Fibroblast of the conjunctiva (primary cell): Measurements from ENCODE around the gene RAI1.

Experiments
- DNase-seq: peaks from one replicate; pipeline ENCODE4 v3.0.0-alpha.2; 2010; ENCODE audit warnings: low read depth

Gene RAI1

GRCh38 chr17:17698869-17699351, 17.7 kb downstream of the RAI1 start:
- DNase-seq: no peak

DNA sequence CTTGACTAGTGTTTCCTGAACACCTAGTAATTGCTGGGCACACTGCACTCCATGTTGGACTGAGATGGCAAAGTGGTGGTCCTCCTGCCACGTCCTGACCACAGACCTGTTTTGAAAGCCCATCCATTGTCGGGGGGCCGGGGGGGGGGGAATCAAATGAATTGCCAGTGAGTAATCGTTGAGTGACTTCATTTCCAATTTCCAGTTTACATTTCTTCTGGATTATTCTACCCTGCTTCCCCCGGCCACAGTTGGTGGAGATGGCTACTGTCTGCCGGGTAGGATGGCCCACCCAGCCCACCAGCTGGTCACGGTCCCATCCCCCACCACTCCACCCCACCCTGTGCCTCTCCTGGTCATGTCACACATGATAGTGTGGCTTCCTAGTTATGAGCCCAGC, 18.2 kb downstream of the RAI1 start:
- DNase-seq: no peak

DNA sequence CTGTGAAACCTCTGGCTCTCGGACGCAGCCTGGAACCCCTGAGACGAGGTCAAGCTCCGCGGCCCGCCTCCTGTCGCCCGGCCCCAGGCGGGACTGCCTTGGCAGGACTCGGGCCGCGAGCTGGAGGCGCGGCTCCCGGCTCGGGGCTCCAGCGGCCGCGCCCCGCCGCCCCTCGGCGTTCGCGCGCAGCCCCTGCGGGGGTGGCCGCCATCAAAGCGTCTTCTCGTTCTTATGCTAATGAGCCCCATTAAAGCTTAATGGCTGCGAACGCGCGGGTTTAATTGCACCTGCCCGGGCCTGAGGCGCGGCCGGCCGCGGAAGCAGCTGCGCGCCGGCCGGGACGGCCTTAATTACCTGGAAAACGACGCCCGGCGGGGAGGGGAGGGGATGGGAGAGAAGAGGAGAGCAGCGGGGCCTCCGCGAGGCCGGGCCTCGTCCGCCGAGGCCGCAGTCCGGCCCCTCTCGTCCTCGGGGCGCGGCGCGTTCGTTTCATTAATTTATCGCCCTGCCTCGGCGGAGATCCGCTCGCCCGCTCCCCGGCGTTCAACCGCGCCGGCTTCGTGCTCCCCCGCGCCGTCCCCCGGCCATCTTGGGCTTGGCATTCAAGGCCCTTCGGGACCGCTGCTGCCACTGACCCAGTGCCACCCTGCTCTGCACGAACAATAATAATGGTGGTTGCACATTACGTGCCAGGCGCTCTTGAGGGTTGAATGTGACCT, 19.2 kb downstream of the RAI1 start:
- no peak for DNase-seq

DNA sequence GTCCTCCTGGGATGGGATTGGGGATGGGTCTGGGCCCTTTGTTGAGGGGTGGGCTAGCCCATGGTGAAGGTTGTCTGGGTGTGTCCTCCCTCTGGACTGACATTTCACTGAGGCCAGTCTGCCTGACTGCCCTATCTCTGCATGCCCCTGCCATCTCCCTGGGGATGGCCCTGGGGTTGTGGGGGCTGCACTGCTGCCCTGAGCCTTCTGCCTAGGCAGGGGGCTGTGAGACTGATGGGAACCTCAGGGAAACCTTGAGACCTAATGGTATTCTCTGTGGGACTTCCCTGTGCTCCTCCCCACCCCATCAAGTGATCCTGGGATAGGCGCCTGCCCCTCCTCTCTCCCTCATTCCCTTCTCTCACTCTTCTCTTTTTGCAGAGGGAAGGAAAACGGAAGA, 19.9 kb downstream of the RAI1 start:
- DNase-seq: no peak

GRCh38 chr17:17701658-17702057, 20.4 kb downstream of the RAI1 start:
- DNase-seq: no peak

DNA sequence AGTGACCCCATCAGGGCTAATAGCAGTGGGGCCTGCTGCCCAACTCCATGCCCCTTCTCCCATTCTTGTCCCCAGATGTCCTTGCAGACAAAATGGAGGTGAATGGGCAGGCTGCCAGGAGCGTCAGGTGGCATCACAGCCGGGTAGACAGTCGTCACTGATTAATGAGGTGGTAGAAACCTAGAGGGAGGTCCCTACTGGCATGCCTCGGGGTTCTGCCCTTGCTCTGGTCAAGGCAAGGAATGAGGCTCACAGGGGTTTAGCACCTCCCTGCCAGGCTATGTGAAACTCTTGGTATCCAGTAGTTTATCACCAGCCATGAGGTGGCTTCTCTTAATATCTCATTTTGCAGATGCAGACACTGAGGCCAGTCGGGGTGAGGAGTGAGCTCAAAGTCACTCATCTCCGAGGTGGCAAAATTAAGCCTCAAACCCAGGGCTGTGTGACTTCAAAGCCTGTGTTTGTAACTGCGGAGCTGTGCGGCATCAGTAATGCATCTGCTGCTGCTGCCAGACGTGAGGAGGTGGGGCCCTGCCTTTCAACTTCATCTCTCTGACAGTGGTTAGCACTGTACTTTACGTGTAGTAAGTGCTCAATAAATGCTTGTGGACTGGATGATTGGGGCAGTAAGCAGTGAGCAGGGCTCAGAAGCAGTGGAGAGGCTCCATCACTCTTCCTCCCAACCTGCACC, 21.3 kb downstream of the RAI1 start:
- DNase-seq: no peak

- no peak for DNase-seq
These were observed 22.1 kb downstream of the RAI1 start for GRCh38 chr17:17703140-17703919.

DNA sequence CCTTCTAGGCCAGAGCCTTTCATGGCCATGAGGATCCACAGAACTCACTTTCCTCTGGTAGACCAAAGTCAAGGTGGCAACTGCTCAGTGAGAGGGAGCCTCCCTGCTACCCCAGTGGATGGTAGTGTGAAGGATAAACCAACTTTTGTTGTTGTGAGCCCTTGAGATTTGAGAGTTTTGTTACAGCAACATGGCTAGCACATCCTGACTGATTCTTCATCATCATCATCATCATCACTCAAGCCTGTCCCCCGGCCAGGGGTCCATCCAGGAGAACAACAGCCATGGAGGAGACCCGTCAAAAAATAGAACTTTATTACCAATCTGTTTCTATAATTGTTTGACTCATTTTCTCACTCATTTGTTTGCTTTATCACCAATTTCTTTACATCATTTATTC, 23.7 kb downstream of the RAI1 start:
- no peak for DNase-seq

GRCh38 chr17:17706140-17707060, 25.1 kb downstream of the RAI1 start:
- DNase-seq: no peak

DNA sequence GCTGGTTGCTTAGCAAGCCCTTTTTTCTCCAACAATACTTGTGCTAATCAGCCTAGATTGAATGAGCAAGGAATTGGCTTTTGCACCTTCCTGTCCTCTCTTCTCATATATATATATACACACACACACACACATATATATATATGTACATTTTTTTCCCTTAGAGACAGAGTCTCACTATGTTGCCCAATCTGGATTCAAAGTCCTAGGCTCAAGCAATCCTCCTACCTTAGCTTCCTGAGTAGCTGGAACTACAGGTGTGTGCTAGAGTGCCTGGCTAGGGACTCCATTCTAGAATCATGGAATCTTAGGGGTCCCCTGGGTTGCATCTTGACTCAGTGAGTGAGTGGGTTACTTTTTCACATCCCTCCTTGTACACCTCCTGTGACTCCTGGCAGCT, 27.0 kb downstream of the RAI1 start:
- DNase-seq: no peak

- no peak for DNase-seq
These were observed 27.6 kb downstream of the RAI1 start for GRCh38 chr17:17708816-17709215.

GRCh38 chr17:17709815-17710321, 28.6 kb downstream of the RAI1 start:
- DNase-seq: no peak

DNA sequence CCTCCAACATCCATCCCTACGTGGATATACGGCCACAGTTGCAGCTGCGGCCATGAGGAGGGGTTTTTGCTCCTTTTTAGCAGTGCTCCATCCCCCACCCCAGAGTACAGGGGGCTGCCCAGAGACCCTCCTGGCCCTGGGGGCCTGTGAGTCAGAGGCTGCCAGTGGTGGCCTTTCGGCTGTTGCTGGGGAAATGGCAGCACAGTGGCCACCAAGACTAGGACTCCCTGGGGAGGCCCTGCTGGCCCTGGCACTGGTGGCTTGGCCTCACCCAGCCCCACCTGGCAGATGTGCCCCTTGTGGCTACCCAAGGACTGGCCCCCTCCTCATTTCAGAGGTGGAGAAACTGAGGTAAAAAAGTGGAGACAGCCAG, 29.1 kb downstream of the RAI1 start:
- no peak for DNase-seq

GRCh38 chr17:17710728-17711541, 29.7 kb downstream of the RAI1 start:
- DNase-seq: peak; percentile 49

- no peak for DNase-seq
These were observed 30.4 kb downstream of the RAI1 start for GRCh38 chr17:17711641-17712162.

DNA sequence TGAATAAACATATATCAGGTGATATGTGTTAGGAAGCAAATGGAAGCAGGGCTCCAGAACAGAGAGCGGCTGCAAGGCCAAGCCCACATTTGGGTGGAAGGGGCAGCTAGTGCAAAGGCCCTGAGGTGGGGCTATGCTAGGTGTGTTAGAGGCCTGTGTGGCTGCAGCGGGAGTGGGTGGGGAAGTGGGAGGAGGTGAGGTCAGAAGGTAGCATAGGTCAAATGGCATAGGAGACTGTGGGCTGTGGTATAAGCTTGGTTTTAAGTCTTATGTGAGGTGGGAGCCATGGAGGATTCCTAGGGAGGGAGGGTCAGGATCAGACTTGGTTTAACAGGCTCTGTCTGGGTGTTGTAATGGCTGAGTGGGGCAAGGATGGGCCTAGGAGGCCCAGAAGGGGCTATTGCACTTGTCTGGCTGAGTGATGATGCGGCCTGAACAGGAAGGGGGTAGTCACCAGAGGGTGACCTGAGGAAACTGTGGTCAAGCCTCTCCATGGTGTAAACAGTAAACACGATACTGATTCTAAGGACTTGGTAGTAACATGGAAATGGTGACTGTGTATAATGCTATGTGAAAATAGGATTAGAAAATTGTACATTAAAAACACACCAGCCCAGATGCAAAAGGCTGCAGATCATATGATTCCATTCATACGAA, 31.1 kb downstream of the RAI1 start:
- DNase-seq: peak; percentile 51

DNA sequence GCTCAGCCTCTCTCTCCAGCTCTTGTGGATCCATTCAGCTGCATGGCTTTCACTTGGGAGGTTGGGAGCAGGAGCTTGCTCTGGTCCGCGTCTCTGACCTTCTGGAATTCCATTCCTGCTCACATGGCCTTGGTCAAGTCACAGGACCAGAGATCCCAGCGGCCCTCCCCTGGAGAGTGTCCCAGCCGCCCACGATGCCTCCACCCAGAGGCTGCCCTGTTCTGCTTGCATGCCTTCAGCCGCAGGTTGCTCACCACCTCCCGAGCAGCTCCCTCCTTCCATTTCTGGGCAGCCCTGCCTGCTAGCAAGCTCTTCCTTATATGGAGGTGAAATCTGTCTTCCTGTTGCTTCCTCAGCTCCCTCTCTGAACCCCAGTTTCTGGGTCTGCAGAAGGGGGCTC, 32.6 kb downstream of the RAI1 start:
- DNase-seq: no peak

GRCh38 chr17:17714261-17714866, 33.1 kb downstream of the RAI1 start:
- no peak for DNase-seq

GRCh38 chr17:17714879-17715278, 33.6 kb downstream of the RAI1 start:
- DNase-seq: no peak
